Activated T-cell treated with anti-CD3 and anti-CD28 coated beads, Interleukin-2, amount 50 U/mL, for 4 hours (primary cell): ENCODE results near the gene AOPEP. TPM values are rescaled to one million over a fixed set of nuclear protein-coding genes. Genes with fewer than 3 reads are reported as not detected.
A peak's percentile ranks its signal among the peaks of the same experiment; 100 is the strongest.
"Not testable (repeated sequence)": the region's sequence is repeated elsewhere in the genome, so short reads cannot be mapped to it uniquely, and the experiment has no call there.

ENCODE experiments used
- ATAC-seq, 2 donors: fragments of 200-7000 bp; cut with Tn5 transposase; one replicate each; pipeline ENCODE4 v1.10.0; 2021
- DNase-seq: peaks from one replicate; pipeline ENCODE4 v3.0.0-alpha.2; 2020
- H3K27me3 Mint-ChIP-seq: one replicate; pipeline ENCODE4 v1.8.0; 2021; ENCODE audit warnings: low read depth, mixed read lengths
- H3K36me3 Mint-ChIP-seq: one replicate; pipeline ENCODE4 v1.8.0; 2022; ENCODE audit warnings: mixed read lengths; ENCODE audit not compliant: insufficient read depth
- H3K4me1 Mint-ChIP-seq: one replicate; pipeline ENCODE4 v1.8.0; 2021; ENCODE audit warnings: low read depth, mixed read lengths
- H3K4me3 Mint-ChIP-seq: one replicate; pipeline ENCODE4 v1.8.0; 2021; ENCODE audit warnings: mild to moderate bottlenecking, moderate library complexity, mixed read lengths
- H3K9me3 Mint-ChIP-seq: one replicate; pipeline ENCODE4 v1.8.0; 2021; ENCODE audit warnings: mixed read lengths
- total RNA-seq, 3 donors: library from RNA; stranded (reverse); gene quantifications; one replicate each; pipeline ENCODE4 v1.2.1, GENCODE V29; 2021

AOPEP gene
- total RNA-seq, 3 donors from 2014 or later: 7.1 to 7.9 (median 7.4) TPM

GRCh38 chr9:95005278-95006143 is 279.0 kb downstream of the AOPEP start:
- DNase-seq (no peak), ATAC-seq (no peak)
- no peaks in the 10 kb centered on the region for H3K36me3 Mint-ChIP-seq
- H3K27me3 Mint-ChIP-seq: peaks cover 30% of the 10 kb centered on the region
- peaks cover 15% of the 10 kb centered on the region for H3K4me1 Mint-ChIP-seq
- no peaks in the 10 kb centered on the region for H3K9me3 Mint-ChIP-seq
- peak overlapping the region; percentile 74 for H3K4me3 Mint-ChIP-seq

GRCh38 chr9:95007226-95007869 is 280.8 kb downstream of the AOPEP start:
- no peak for ATAC-seq
- Mint-ChIP-seq H3K9me3 (no peaks in the 10 kb centered on the region), H3K27me3 (peaks cover 16% of the 10 kb centered on the region), H3K4me3 (no peak overlapping the region), H3K4me1 (peaks cover 15% of the 10 kb centered on the region), H3K36me3 (no peaks in the 10 kb centered on the region)
- DNase-seq: no peak

- Mint-ChIP-seq H3K36me3 (no peaks in the 10 kb centered on the region), H3K9me3 (no peaks in the 10 kb centered on the region), H3K27me3 (peaks cover 7% of the 10 kb centered on the region), H3K4me3 (no peak overlapping the region), H3K4me1 (peaks cover 15% of the 10 kb centered on the region)
- no peak for ATAC-seq
- DNase-seq: no peak
Observed at GRCh38 chr9:95008151-95008771, 281.8 kb downstream of the AOPEP start.

GRCh38 chr9:95009459-95009858 is 283.0 kb downstream of the AOPEP start:
- no peaks in the 10 kb centered on the region for H3K36me3 Mint-ChIP-seq
- H3K9me3 Mint-ChIP-seq: no peaks in the 10 kb centered on the region
- ATAC-seq (no peak), DNase-seq (no peak)
- peaks cover 11% of the 10 kb centered on the region for H3K4me1 Mint-ChIP-seq
- H3K4me3 Mint-ChIP-seq: no peak overlapping the region
- peaks cover 2% of the 10 kb centered on the region for H3K27me3 Mint-ChIP-seq

- ATAC-seq (no peak), DNase-seq (no peak)
- no peaks in the 10 kb centered on the region for H3K27me3 Mint-ChIP-seq
- H3K4me1 Mint-ChIP-seq: peaks cover 10% of the 10 kb centered on the region
- no peaks in the 10 kb centered on the region for H3K9me3 Mint-ChIP-seq
- no peak overlapping the region for H3K4me3 Mint-ChIP-seq
- no peaks in the 10 kb centered on the region for H3K36me3 Mint-ChIP-seq
Observed at GRCh38 chr9:95010431-95010838, 283.9 kb downstream of the AOPEP start.

GRCh38 chr9:95012035-95012708 is 285.7 kb downstream of the AOPEP start:
- peaks cover 9% of the 10 kb centered on the region for H3K4me1 Mint-ChIP-seq
- no peak overlapping the region for H3K4me3 Mint-ChIP-seq
- no peaks in the 10 kb centered on the region for H3K36me3 Mint-ChIP-seq
- no peaks in the 10 kb centered on the region for H3K9me3 Mint-ChIP-seq
- no peaks in the 10 kb centered on the region for H3K27me3 Mint-ChIP-seq
- no peak for DNase-seq
- no peak for ATAC-seq

- Mint-ChIP-seq H3K4me3 (no peak overlapping the region), H3K27me3 (no peaks in the 10 kb centered on the region), H3K4me1 (peaks cover 4% of the 10 kb centered on the region), H3K36me3 (no peaks in the 10 kb centered on the region), H3K9me3 (no peaks in the 10 kb centered on the region)
- ATAC-seq: no peak
- DNase-seq: no peak
Observed at GRCh38 chr9:95012902-95013301, 286.4 kb downstream of the AOPEP start.

- DNase-seq (no peak), ATAC-seq (no peak)
- Mint-ChIP-seq H3K36me3 (peaks cover 2% of the 10 kb centered on the region), H3K4me3 (no peak overlapping the region), H3K4me1 (no peaks in the 10 kb centered on the region), H3K9me3 (no peaks in the 10 kb centered on the region), H3K27me3 (no peaks in the 10 kb centered on the region)
Observed at GRCh38 chr9:95014917-95015316, 288.4 kb downstream of the AOPEP start.

- H3K9me3 Mint-ChIP-seq: no peaks in the 10 kb centered on the region
- H3K4me1 Mint-ChIP-seq: no peaks in the 10 kb centered on the region
- H3K27me3 Mint-ChIP-seq: no peaks in the 10 kb centered on the region
- no peak for DNase-seq
- peaks cover 6% of the 10 kb centered on the region for H3K36me3 Mint-ChIP-seq
- no peak for ATAC-seq
- H3K4me3 Mint-ChIP-seq: no peak overlapping the region
Observed at GRCh38 chr9:95015569-95015968, 289.1 kb downstream of the AOPEP start.

- no peaks in the 10 kb centered on the region for H3K27me3 Mint-ChIP-seq
- H3K4me3 Mint-ChIP-seq: no peak overlapping the region
- DNase-seq: no peak
- H3K4me1 Mint-ChIP-seq: no peaks in the 10 kb centered on the region
- no peaks in the 10 kb centered on the region for H3K9me3 Mint-ChIP-seq
- no peak for ATAC-seq
- peaks cover 10% of the 10 kb centered on the region for H3K36me3 Mint-ChIP-seq
Observed at GRCh38 chr9:95017062-95017461, 290.6 kb downstream of the AOPEP start.

- DNase-seq: no peak
- ATAC-seq: no peak
- Mint-ChIP-seq H3K4me1 (no peaks in the 10 kb centered on the region), H3K27me3 (no peaks in the 10 kb centered on the region), H3K9me3 (no peaks in the 10 kb centered on the region), H3K36me3 (peaks cover 10% of the 10 kb centered on the region), H3K4me3 (no peak overlapping the region)
Observed at GRCh38 chr9:95017661-95018060, 291.2 kb downstream of the AOPEP start.

- Mint-ChIP-seq H3K4me1 (no peaks in the 10 kb centered on the region), H3K9me3 (no peaks in the 10 kb centered on the region), H3K27me3 (no peaks in the 10 kb centered on the region), H3K36me3 (peaks cover 10% of the 10 kb centered on the region), H3K4me3 (no peak overlapping the region)
- ATAC-seq: no peak
- no peak for DNase-seq
Observed at GRCh38 chr9:95018099-95018936, 291.8 kb downstream of the AOPEP start.

GRCh38 chr9:95020644-95021043 is 294.1 kb downstream of the AOPEP start:
- H3K27me3 Mint-ChIP-seq, H3K4me3 Mint-ChIP-seq, ATAC-seq, DNase-seq, H3K9me3 Mint-ChIP-seq, H3K4me1 Mint-ChIP-seq: not testable (repeated sequence)
- peaks cover 12% of the 10 kb centered on the region for H3K36me3 Mint-ChIP-seq
